Keratinocyte (primary cell): ENCODE data around the gene GSTA1. TPM values are rescaled to one million over a fixed set of nuclear protein-coding genes. Genes with fewer than 3 reads are reported as not detected.
"Not testable (repeated sequence)": the region's sequence is repeated elsewhere in the genome, so short reads cannot be mapped to it uniquely, and the experiment has no call there.

Source experiments
- DNase-seq: peaks from one replicate; pipeline ENCODE4 v3.0.0-alpha.2; 2011; ENCODE audit warnings: low read depth, missing footprints, low spot score
- FAIRE-seq: peaks from 2 replicates; lab custom pipeline; 2011; peaks lifted over from hg19 to GRCh38; lab: Jason Lieb, UNC
- H2AFZ ChIP-seq: 2 replicates; pipeline ENCODE4 v1.6.0; 2012; ENCODE audit warnings: low read length, control low read depth, inconsistent platforms; ENCODE audit not compliant: control insufficient read depth
- H3K27ac ChIP-seq: 2 replicates; pipeline ENCODE4 v1.5.1; 2011; ENCODE audit warnings: low read length; ENCODE audit not compliant: control insufficient read depth, insufficient read depth
- H3K27me3 ChIP-seq: 3 replicates; pipeline ENCODE4 v1.6.0; 2011; ENCODE audit warnings: low read length; ENCODE audit not compliant: control insufficient read depth, insufficient read depth; ENCODE audit errors: extremely low read depth
- H3K36me3 ChIP-seq, 2 experiments: 2 replicates in 1 of 2; 3 replicates in 1 of 2; pipeline ENCODE4 v1.5.1; 2011; ENCODE audit warnings: low read length in 2 of 2, mild to moderate bottlenecking in 1 of 2; ENCODE audit not compliant: control insufficient read depth in 2 of 2, insufficient read depth in 2 of 2; ENCODE audit errors: extremely low read depth in 1 of 2
- H3K4me1 ChIP-seq: 3 replicates; pipeline ENCODE4 v1.5.1; 2011; ENCODE audit warnings: low read length; ENCODE audit not compliant: control insufficient read depth, insufficient read depth; ENCODE audit errors: extremely low read depth
- H3K4me2 ChIP-seq: 3 replicates; pipeline ENCODE4 v1.6.0; 2011; ENCODE audit warnings: low read depth, low read length; ENCODE audit not compliant: control insufficient read depth, insufficient read depth; ENCODE audit errors: extremely low read depth
- H3K4me3 ChIP-seq, 3 experiments: fragments of 200-600 bp in 1 of 3; sonication (generic) in 1 of 3; 2 replicates in 2 of 3; 3 replicates in 1 of 3; pipeline ENCODE4 v1.5.1; 2011 to 2016; ENCODE audit warnings: low read length in 3 of 3, mild to moderate bottlenecking in 3 of 3, control low read depth in 2 of 3, inconsistent platforms in 1 of 3, low read depth in 1 of 3, mixed read lengths in 1 of 3, mixed run types in 1 of 3, moderate library complexity in 1 of 3; ENCODE audit not compliant: control insufficient read depth in 2 of 3, insufficient read depth in 2 of 3; ENCODE audit errors: extremely low read depth in 1 of 3
- H3K79me2 ChIP-seq: 2 replicates; pipeline ENCODE4 v1.6.0; 2012; ENCODE audit warnings: low read length; ENCODE audit not compliant: control insufficient read depth, insufficient read depth
- H3K9ac ChIP-seq: 3 replicates; pipeline ENCODE4 v1.6.0; 2011; ENCODE audit warnings: low read length; ENCODE audit not compliant: control insufficient read depth, insufficient read depth; ENCODE audit errors: extremely low read depth
- H3K9me1 ChIP-seq: 3 replicates; pipeline ENCODE4 v1.6.0; 2011; ENCODE audit warnings: low read length; ENCODE audit not compliant: control insufficient read depth, insufficient read depth; ENCODE audit errors: extremely low read depth
- H3K9me3 ChIP-seq: 2 replicates; pipeline ENCODE4 v1.5.1; 2012; ENCODE audit warnings: low read depth, low read length; ENCODE audit not compliant: control insufficient read depth
- H4K20me1 ChIP-seq: 3 replicates; pipeline ENCODE4 v1.6.0; 2011; ENCODE audit warnings: low read length; ENCODE audit not compliant: control insufficient read depth, insufficient read depth; ENCODE audit errors: extremely low read depth
- dilution Hi-C: fragments of 300-500 bp; cut with MboI; formaldehyde crosslinking; loops from one replicate; pipeline ENCODE4 v1.7.0; 2020; ENCODE audit warnings: low sequenced_read_pairs; ENCODE audit not compliant: extremely low pct_ligation_motif_present
- polyA plus RNA-seq, 5 experiments: library from polyadenylated mRNA; depleted of rRNA in 3 of 5; stranded (reverse) in 3 of 5; stranded (forward) in 1 of 5; unstranded in 1 of 5; fragments of >200 nt; gene quantifications; 1 replicate in 1 of 5; 2 replicates in 3 of 5; 3 replicates in 1 of 5; pipeline versions ENCODE4 v1.2.1 to v1.2.3, GENCODE V29; 2011 to 2012; ENCODE audit warnings: missing spikeins in 2 of 5, low read depth in 1 of 5, low replicate concordance in 1 of 5

Gene GSTA1
- polyA plus RNA-seq, 1 donor (not counting 4 experiments of a cell fraction or from before 2014, with no cell fraction given) = not detected

- H4K20me1 ChIP-seq, H3K9me3 ChIP-seq, H3K9me1 ChIP-seq, H2AFZ ChIP-seq, dilution Hi-C loops, H3K27ac ChIP-seq, H3K4me3 ChIP-seq, H3K36me3 ChIP-seq, DNase-seq, H3K4me2 ChIP-seq, FAIRE-seq, H3K27me3 ChIP-seq, H3K79me2 ChIP-seq, H3K9ac ChIP-seq, H3K4me1 ChIP-seq: not testable (repeated sequence)
Measured at GRCh38 chr6:52767658-52768057, 36.0 kb downstream of the GSTA1 start.

GRCh38 chr6:52763322-52763916, 40.2 kb downstream of the GSTA1 start, which contains the start of gene GSTA2:
TSS of gene GSTA2 (minus strand) at chr6:52763475. CDS start at chr6:52757947, 5,528 bp downstream.
- dilution Hi-C loops, H3K9me1 ChIP-seq, H4K20me1 ChIP-seq, H3K9ac ChIP-seq, H2AFZ ChIP-seq, H3K4me1 ChIP-seq, DNase-seq, H3K36me3 ChIP-seq, H3K79me2 ChIP-seq, H3K27me3 ChIP-seq, H3K4me2 ChIP-seq, FAIRE-seq, H3K9me3 ChIP-seq, H3K27ac ChIP-seq, H3K4me3 ChIP-seq: not testable (repeated sequence)

- H3K9me1 ChIP-seq, H3K4me1 ChIP-seq, FAIRE-seq, H3K79me2 ChIP-seq, H3K36me3 ChIP-seq, H4K20me1 ChIP-seq, H3K4me2 ChIP-seq, H2AFZ ChIP-seq, H3K4me3 ChIP-seq, DNase-seq, H3K27ac ChIP-seq, H3K9me3 ChIP-seq, H3K27me3 ChIP-seq, dilution Hi-C loops, H3K9ac ChIP-seq: not testable (repeated sequence)
Measured at GRCh38 chr6:52761673-52762491, 41.7 kb downstream of the GSTA1 start.
